Endothelial cell of umbilical vein (primary cell): Measurements from ENCODE around the gene USP48. TPM values are rescaled to one million over a fixed set of nuclear protein-coding genes. Genes with fewer than 3 reads are reported as not detected.

ENCODE experiments used
- BruUV-seq: library from RNA; stranded (reverse); fragments of 400-500 nt; replicated peaks from 2 replicates; lab custom pipeline; 2021; lab: Mats Ljungman, UMichigan
- CTCF ChIA-PET: fragments of 300-600, 350-600 bp; sonication (Branson Sonifier 250); formaldehyde crosslinking; loops from one replicate; lab custom pipeline; 2021; ENCODE audit warnings: antibody characterized with exemption, inconsistent platforms; lab: Charles Lee
- POLR2A ChIA-PET: fragments of 300-600, 350-600 bp; sonication (Branson Sonifier 250); formaldehyde crosslinking; loops from one replicate; lab custom pipeline; 2021; ENCODE audit warnings: antibody characterized with exemption, inconsistent platforms; lab: Charles Lee
- DNase-seq: peaks from one replicate; pipeline ENCODE4 v3.0.0-alpha.2; 2011; ENCODE audit warnings: low read depth, low spot score
- FAIRE-seq: peaks from 2 replicates; lab custom pipeline; 2011; peaks lifted over from hg19 to GRCh38; lab: Jason Lieb, UNC
- H2AFZ ChIP-seq: 2 replicates; pipeline ENCODE4 v1.6.0; 2012; ENCODE audit warnings: low read depth, low read length, control low read depth, inconsistent platforms
- H3K27ac ChIP-seq: 2 replicates; pipeline ENCODE4 v1.5.1; 2011; ENCODE audit warnings: low read depth, mild to moderate bottlenecking, control low read depth, low read length, moderate library complexity; ENCODE audit not compliant: insufficient read depth
- H3K27me3 ChIP-seq, 2 experiments: 2 replicates each; pipeline versions ENCODE4 v1.6.0 to v1.6.1; 2011; ENCODE audit warnings: low read length in 2 of 2, mixed read lengths in 1 of 2; ENCODE audit not compliant: control insufficient read depth in 2 of 2, insufficient read depth in 2 of 2
- H3K36me3 ChIP-seq, 2 experiments: 2 replicates in 1 of 2; 3 replicates in 1 of 2; pipeline ENCODE4 v1.5.1; 2011; ENCODE audit warnings: low read length in 2 of 2, mild to moderate bottlenecking in 1 of 2, moderate library complexity in 1 of 2; ENCODE audit not compliant: control insufficient read depth in 2 of 2, insufficient read depth in 2 of 2; ENCODE audit errors: extremely low read depth in 1 of 2
- H3K4me1 ChIP-seq: 3 replicates; pipeline ENCODE4 v1.5.1; 2011; ENCODE audit warnings: mild to moderate bottlenecking, low read length; ENCODE audit not compliant: control insufficient read depth, insufficient read depth; ENCODE audit errors: extremely low read depth
- H3K4me2 ChIP-seq: 2 replicates; pipeline ENCODE4 v1.6.1; 2011; ENCODE audit warnings: low read length, control low read depth, mixed read lengths; ENCODE audit not compliant: insufficient read depth
- H3K4me3 ChIP-seq, 3 experiments: fragments of 200-600 bp in 1 of 3; sonication (generic), shearing (Covaris generic) in 1 of 3; replicated peaks in 1 of 3; 2 replicates each; pipeline ENCODE4 v1.5.1; 2011 to 2016; ENCODE audit warnings: control low read depth in 3 of 3, low read length in 3 of 3, mild to moderate bottlenecking in 2 of 3, inconsistent platforms in 1 of 3, low read depth in 1 of 3, moderate library complexity in 1 of 3; ENCODE audit not compliant: insufficient read depth in 1 of 3
- H3K79me2 ChIP-seq: 2 replicates; pipeline ENCODE4 v1.6.0; 2012; ENCODE audit warnings: low read length, inconsistent platforms; ENCODE audit not compliant: control insufficient read depth, insufficient read depth
- H3K9ac ChIP-seq: replicated peaks from 2 replicates; pipeline ENCODE3; 2011; ENCODE audit warnings: low read length, control low read depth; ENCODE audit not compliant: insufficient read depth; ENCODE audit errors: extremely low read depth
- H3K9me1 ChIP-seq: replicated peaks from 3 replicates; pipeline ENCODE4 v1.6.0; 2011; ENCODE audit warnings: mild to moderate bottlenecking, low read length; ENCODE audit not compliant: control insufficient read depth, insufficient read depth; ENCODE audit errors: extremely low read depth
- H3K9me3 ChIP-seq: replicated peaks from 2 replicates; pipeline ENCODE4 v1.5.1; 2012; ENCODE audit warnings: low read length, inconsistent platforms; ENCODE audit not compliant: control insufficient read depth, insufficient read depth
- H4K20me1 ChIP-seq: replicated peaks from 2 replicates; pipeline ENCODE3; 2011; ENCODE audit warnings: mild to moderate bottlenecking, low read length; ENCODE audit not compliant: control insufficient read depth, insufficient read depth; ENCODE audit errors: extremely low read depth
- EZH2 ChIP-seq: IDR thresholded peaks from 2 replicates; pipeline ENCODE4 v1.6.1; 2012; ENCODE audit warnings: borderline replicate concordance, low read depth, mild to moderate bottlenecking, moderate library complexity, low read length, inconsistent platforms; ENCODE audit not compliant: severe bottlenecking
- GATA2 ChIP-seq: IDR thresholded peaks from 2 replicates; pipeline ENCODE4 v1.7.0; 2011; ENCODE audit warnings: low read depth, mild to moderate bottlenecking, moderate library complexity, mixed read lengths, low read length; ENCODE audit not compliant: insufficient read length, insufficient read depth
- MYC ChIP-seq: IDR thresholded peaks from one replicate; pipeline ENCODE4 v1.6.1; 2011; ENCODE audit warnings: mild to moderate bottlenecking, low read depth, low read length
- POLR2A ChIP-seq: IDR thresholded peaks from 2 replicates; pipeline ENCODE4 v1.6.1; 2012; ENCODE audit warnings: low read depth, mild to moderate bottlenecking, control low read depth, low read length
- POLR2AphosphoS5 ChIP-seq: IDR thresholded peaks from 2 replicates; pipeline ENCODE4 v1.6.1; 2012; ENCODE audit warnings: low read depth, mild to moderate bottlenecking, control low read depth, low read length, moderate library complexity; ENCODE audit not compliant: insufficient read depth
- dilution Hi-C: fragments of 300-500 bp; cut with MboI; formaldehyde crosslinking; loops from one replicate; pipeline ENCODE4 v1.15.0; 2019; ENCODE audit warnings: low sequenced_read_pairs; ENCODE audit not compliant: extremely low pct_ligation_motif_present
- intact Hi-C: fragments of 100-400 bp; cut with micrococcal nuclease; formaldehyde crosslinking; loops from one replicate; pipeline ENCODE4 v1.10.0; 2022
- polyA plus RNA-seq, 4 experiments: library from polyadenylated mRNA; depleted of rRNA in 3 of 4; stranded (reverse) in 3 of 4; unstranded in 1 of 4; fragments of >200 nt; gene quantifications; 2 replicates each; pipeline versions ENCODE4 v1.2.1 to v1.2.3, GENCODE V29; 2011 to 2012; ENCODE audit warnings: missing spikeins in 1 of 4
- total RNA-seq: library from RNA; stranded (reverse); gene quantifications from 2 replicates; pipeline ENCODE4 v1.2.3, GENCODE V29; 2021
- TF ChIP-seq, protein P1 (sequence below), 2 donors: IDR thresholded peaks; 1 replicate in 1 of 2; 2 replicates in 1 of 2; pipeline ENCODE4 v1.5.1; 2011; ENCODE audit warnings: low read length in 2 of 2, mild to moderate bottlenecking in 2 of 2, moderate library complexity in 2 of 2, control low read depth in 1 of 2, inconsistent platforms in 1 of 2, low read depth in 1 of 2; ENCODE audit not compliant: insufficient read depth in 1 of 2; ENCODE audit errors: extremely low read depth in 1 of 2

The USP48 gene
- total and polyA plus RNA-seq, 2 donors (not counting 3 experiments of a cell fraction or from before 2014, with no cell fraction given), result 27.2 to 149 TPM

DNA sequence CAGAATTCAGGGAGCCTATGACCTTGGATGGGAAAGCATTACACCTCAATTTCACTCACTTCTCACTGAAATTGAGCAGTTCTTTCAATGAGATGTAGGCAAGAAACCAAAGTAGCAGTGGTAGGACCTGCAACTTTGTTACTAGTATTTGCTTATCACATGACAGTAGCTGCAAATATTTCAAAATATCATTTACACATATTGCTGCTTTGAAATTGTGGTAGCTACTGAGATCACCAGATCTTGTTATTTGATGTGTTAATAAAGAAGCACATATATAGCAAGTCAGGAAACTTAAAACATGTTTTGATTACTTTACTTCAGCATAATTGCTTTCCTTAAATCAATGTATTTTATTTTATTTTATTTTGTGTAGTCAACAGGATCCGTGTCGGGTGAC lies 42.0 kb upstream of the USP48 start:
- Histone ChIP-seq H3K79me2 (peaks cover 2% of the 10 kb centered on the region), H3K4me1 (peaks cover 7% of the 10 kb centered on the region), H3K36me3 (peaks cover 56 to 83% of the 10 kb centered on the region in 2 experiments), H3K9me3 (no peaks in the 10 kb centered on the region), H3K9ac (no peak overlapping the region), H2AFZ (no peak overlapping the region), H3K4me2 (no peak overlapping the region), H4K20me1 (no peaks in the 10 kb centered on the region), H3K27ac (no peak overlapping the region), H3K9me1 (no peaks in the 10 kb centered on the region), H3K4me3 (no peak overlapping the region), H3K27me3 (no peaks in the 10 kb centered on the region)
- BruUV-seq, result no TSS peak
- FAIRE-seq (no peak), DNase-seq (no peak)
- POLR2A ChIA-PET, result no interaction called here
- intact Hi-C loops (no loop called here), dilution Hi-C loops (no loop called here)
- CTCF ChIA-PET, result no interaction called here
- TF ChIP-seq, protein P1, sequence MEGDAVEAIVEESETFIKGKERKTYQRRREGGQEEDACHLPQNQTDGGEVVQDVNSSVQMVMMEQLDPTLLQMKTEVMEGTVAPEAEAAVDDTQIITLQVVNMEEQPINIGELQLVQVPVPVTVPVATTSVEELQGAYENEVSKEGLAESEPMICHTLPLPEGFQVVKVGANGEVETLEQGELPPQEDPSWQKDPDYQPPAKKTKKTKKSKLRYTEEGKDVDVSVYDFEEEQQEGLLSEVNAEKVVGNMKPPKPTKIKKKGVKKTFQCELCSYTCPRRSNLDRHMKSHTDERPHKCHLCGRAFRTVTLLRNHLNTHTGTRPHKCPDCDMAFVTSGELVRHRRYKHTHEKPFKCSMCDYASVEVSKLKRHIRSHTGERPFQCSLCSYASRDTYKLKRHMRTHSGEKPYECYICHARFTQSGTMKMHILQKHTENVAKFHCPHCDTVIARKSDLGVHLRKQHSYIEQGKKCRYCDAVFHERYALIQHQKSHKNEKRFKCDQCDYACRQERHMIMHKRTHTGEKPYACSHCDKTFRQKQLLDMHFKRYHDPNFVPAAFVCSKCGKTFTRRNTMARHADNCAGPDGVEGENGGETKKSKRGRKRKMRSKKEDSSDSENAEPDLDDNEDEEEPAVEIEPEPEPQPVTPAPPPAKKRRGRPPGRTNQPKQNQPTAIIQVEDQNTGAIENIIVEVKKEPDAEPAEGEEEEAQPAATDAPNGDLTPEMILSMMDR (IDR thresholded peaks at IDR 0.05; ENCODE audit: extremely low read depth in 1 of 2, insufficient read depth in 1 of 2, low read depth in 1 of 2, low read length in 2 of 2), result no peak
- no peak for TF ChIP-seq GATA2
- TF ChIP-seq EZH2, result no peak
- no peak for TF ChIP-seq POLR2AphosphoS5
- peak; percentile 29 for TF ChIP-seq POLR2A
- no peak for TF ChIP-seq MYC
